PC-9 (cell line): ENCODE data around the gene C8G.

Experiments used
- EZH2 ChIP-seq: fragments of 200-600 bp; sonication (generic); IDR thresholded peaks from 2 replicates; pipeline ENCODE4 v1.8.0; 2017; ENCODE audit warnings: antibody characterized with exemption, low read depth
- TF ChIP-seq, protein P1 (sequence below): fragments of 200-600 bp; sonication (generic); conservative IDR thresholded peaks from 2 replicates; pipeline ENCODE4 v1.6.1; 2017; ENCODE audit warnings: mixed run types, antibody characterized with exemption, mild to moderate bottlenecking, moderate library complexity

DNA sequence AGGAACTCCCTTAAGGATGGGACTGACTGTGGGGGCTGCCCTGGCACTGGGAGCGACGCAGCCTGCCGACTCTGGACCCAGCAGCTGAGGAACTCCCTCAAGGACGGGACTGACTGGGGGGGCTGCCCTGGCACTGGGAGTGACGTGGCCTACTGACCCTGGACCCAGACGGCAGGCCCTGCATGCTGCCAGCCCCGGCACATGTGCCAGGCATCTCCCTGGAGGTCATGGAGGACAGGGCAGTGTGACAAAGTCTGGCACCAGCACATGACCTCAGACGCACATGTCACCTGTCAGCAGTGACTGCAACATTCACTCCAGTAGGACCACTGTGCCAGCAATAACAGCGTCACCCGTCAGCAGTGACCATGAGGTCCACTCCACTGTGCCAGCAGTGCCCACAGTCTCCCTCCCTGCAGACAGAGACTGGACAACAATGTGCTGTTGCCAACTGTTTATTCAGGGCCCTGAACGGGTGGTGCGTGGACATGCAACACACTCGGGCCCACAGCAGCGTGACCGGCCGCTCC lies 5.0 kb upstream of the C8G start:
- TF ChIP-seq, protein P1, sequence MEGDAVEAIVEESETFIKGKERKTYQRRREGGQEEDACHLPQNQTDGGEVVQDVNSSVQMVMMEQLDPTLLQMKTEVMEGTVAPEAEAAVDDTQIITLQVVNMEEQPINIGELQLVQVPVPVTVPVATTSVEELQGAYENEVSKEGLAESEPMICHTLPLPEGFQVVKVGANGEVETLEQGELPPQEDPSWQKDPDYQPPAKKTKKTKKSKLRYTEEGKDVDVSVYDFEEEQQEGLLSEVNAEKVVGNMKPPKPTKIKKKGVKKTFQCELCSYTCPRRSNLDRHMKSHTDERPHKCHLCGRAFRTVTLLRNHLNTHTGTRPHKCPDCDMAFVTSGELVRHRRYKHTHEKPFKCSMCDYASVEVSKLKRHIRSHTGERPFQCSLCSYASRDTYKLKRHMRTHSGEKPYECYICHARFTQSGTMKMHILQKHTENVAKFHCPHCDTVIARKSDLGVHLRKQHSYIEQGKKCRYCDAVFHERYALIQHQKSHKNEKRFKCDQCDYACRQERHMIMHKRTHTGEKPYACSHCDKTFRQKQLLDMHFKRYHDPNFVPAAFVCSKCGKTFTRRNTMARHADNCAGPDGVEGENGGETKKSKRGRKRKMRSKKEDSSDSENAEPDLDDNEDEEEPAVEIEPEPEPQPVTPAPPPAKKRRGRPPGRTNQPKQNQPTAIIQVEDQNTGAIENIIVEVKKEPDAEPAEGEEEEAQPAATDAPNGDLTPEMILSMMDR: no peak
- TF ChIP-seq EZH2: no peak
